Glutamatergic neuron (in vitro differentiated cells): ENCODE measurements around the gene SPIN1. TPM values are rescaled to one million over a fixed set of nuclear protein-coding genes. Genes with fewer than 3 reads are reported as not detected.

ENCODE experiments used
- DNase-seq: peaks from one replicate; pipeline ENCODE4 v3.0.0; 2022
- H3K27ac Mint-ChIP-seq: one replicate; pipeline ENCODE4 v1.8.0; 2020; ENCODE audit warnings: mild to moderate bottlenecking, mixed read lengths, inconsistent platforms; ENCODE audit not compliant: unreplicated experiment
- H3K27me3 Mint-ChIP-seq: one replicate; pipeline ENCODE4 v1.8.0; 2020; ENCODE audit warnings: mild to moderate bottlenecking, moderate library complexity, mixed read lengths, inconsistent platforms; ENCODE audit not compliant: unreplicated experiment
- H3K36me3 Mint-ChIP-seq: one replicate; pipeline ENCODE4 v1.8.0; 2020; ENCODE audit warnings: mild to moderate bottlenecking, mixed read lengths, inconsistent platforms; ENCODE audit not compliant: unreplicated experiment
- H3K4me1 Mint-ChIP-seq: one replicate; pipeline ENCODE4 v1.8.0; 2020; ENCODE audit warnings: mild to moderate bottlenecking, low read depth, mixed read lengths, inconsistent platforms; ENCODE audit not compliant: unreplicated experiment
- H3K4me3 Mint-ChIP-seq: one replicate; pipeline ENCODE4 v1.8.0; 2020; ENCODE audit warnings: mild to moderate bottlenecking, mixed read lengths, inconsistent platforms; ENCODE audit not compliant: unreplicated experiment
- H3K9me3 Mint-ChIP-seq: one replicate; pipeline ENCODE4 v1.8.0; 2020; ENCODE audit warnings: mild to moderate bottlenecking, moderate library complexity, mixed read lengths, inconsistent platforms; ENCODE audit not compliant: unreplicated experiment
- total RNA-seq: library from RNA; stranded (reverse); fragmentation: NEBNext Ultra II Directional; extraction: Animal tissue kit (Norgen Biotek cat#: 25700); gene quantifications from one replicate; pipeline ENCODE4 v1.2.1, GENCODE V29; 2021; ENCODE audit not compliant: unreplicated experiment
- TF ChIP-seq, protein P1 (sequence below): fragments of 200-600 bp; sonication (generic); IDR thresholded peaks from one replicate; pipeline ENCODE4 v1.5.0; 2021; ENCODE audit not compliant: partially characterized antibody, unreplicated experiment

SPIN1 gene
- total RNA-seq, 1 donor from 2014 or later = 88.2 TPM

DNA sequence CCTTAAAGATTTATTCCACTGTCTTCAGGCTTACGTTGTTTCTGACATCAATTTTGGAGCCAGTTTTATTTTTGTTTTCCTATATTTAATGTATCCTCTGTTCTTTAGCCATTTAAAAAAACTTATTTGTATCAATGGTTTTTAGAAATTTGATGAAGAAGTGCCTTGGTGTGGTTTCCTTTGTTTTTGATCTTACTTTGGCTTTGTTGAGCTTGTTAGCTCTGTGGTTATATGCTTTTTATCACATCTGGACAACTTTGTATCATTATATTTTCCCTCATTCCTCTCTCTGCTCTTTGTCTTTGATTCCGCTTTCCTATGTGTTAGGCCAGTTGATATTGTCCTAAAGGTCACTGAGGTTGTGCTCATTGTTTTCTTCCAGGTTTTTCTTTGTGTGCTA, 58.5 kb downstream of the SPIN1 start:
- Mint-ChIP-seq H3K4me1 (peaks cover 22% of the 10 kb centered on the region), H3K9me3 (peaks cover 2% of the 10 kb centered on the region), H3K4me3 (no peak overlapping the region), H3K36me3 (no peaks in the 10 kb centered on the region), H3K27me3 (peaks cover 3% of the 10 kb centered on the region), H3K27ac (peak overlapping the region; percentile 74)
- DNase-seq = no peak
- TF ChIP-seq, protein P1, sequence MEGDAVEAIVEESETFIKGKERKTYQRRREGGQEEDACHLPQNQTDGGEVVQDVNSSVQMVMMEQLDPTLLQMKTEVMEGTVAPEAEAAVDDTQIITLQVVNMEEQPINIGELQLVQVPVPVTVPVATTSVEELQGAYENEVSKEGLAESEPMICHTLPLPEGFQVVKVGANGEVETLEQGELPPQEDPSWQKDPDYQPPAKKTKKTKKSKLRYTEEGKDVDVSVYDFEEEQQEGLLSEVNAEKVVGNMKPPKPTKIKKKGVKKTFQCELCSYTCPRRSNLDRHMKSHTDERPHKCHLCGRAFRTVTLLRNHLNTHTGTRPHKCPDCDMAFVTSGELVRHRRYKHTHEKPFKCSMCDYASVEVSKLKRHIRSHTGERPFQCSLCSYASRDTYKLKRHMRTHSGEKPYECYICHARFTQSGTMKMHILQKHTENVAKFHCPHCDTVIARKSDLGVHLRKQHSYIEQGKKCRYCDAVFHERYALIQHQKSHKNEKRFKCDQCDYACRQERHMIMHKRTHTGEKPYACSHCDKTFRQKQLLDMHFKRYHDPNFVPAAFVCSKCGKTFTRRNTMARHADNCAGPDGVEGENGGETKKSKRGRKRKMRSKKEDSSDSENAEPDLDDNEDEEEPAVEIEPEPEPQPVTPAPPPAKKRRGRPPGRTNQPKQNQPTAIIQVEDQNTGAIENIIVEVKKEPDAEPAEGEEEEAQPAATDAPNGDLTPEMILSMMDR = no peak

- Mint-ChIP-seq H3K9me3 (peaks cover 2% of the 10 kb centered on the region), H3K27me3 (peaks cover 3% of the 10 kb centered on the region), H3K36me3 (no peaks in the 10 kb centered on the region), H3K27ac (peak overlapping the region; percentile 44), H3K4me1 (peaks cover 22% of the 10 kb centered on the region), H3K4me3 (peak overlapping the region; percentile 8)
- no peak for DNase-seq
- TF ChIP-seq, protein P1 = no peak
Observed at GRCh38 chr9:88447431-88447830, 59.2 kb downstream of the SPIN1 start.

- H3K9me3 Mint-ChIP-seq = peaks cover 2% of the 10 kb centered on the region
- H3K27ac Mint-ChIP-seq = no peak overlapping the region
- H3K36me3 Mint-ChIP-seq = no peaks in the 10 kb centered on the region
- H3K4me1 Mint-ChIP-seq = peaks cover 9% of the 10 kb centered on the region
- H3K27me3 Mint-ChIP-seq = no peaks in the 10 kb centered on the region
- no peak overlapping the region for H3K4me3 Mint-ChIP-seq
- DNase-seq = no peak
- TF ChIP-seq, protein P1 = no peak
Observed at GRCh38 chr9:88451160-88451559, 62.9 kb downstream of the SPIN1 start.

- TF ChIP-seq, protein P1 = no peak
- no peak for DNase-seq
- H3K36me3 Mint-ChIP-seq = no peaks in the 10 kb centered on the region
- H3K4me1 Mint-ChIP-seq = peaks cover 14% of the 10 kb centered on the region
- H3K27me3 Mint-ChIP-seq = peaks cover 2% of the 10 kb centered on the region
- H3K4me3 Mint-ChIP-seq = no peak overlapping the region
- no peak overlapping the region for H3K27ac Mint-ChIP-seq
- H3K9me3 Mint-ChIP-seq = peaks cover 5% of the 10 kb centered on the region
Observed at GRCh38 chr9:88458716-88459465, 70.6 kb downstream of the SPIN1 start.

- Mint-ChIP-seq H3K27ac (peak overlapping the region; percentile 97), H3K4me1 (peaks cover 14% of the 10 kb centered on the region), H3K4me3 (peak overlapping the region; percentile 56), H3K36me3 (no peaks in the 10 kb centered on the region), H3K27me3 (peaks cover 2% of the 10 kb centered on the region), H3K9me3 (peaks cover 5% of the 10 kb centered on the region)
- TF ChIP-seq, protein P1 = no peak
- no peak for DNase-seq
Observed at GRCh38 chr9:88460587-88461332, 72.5 kb downstream of the SPIN1 start.
